ENCODE measurements around the gene INPP5F. TPM values are rescaled to one million over a fixed set of nuclear protein-coding genes. Genes with fewer than 3 reads are reported as not detected.

Gene INPP5F
- total RNA-seq, 1 donor from 2014 or later = 5.1 TPM

DNA sequence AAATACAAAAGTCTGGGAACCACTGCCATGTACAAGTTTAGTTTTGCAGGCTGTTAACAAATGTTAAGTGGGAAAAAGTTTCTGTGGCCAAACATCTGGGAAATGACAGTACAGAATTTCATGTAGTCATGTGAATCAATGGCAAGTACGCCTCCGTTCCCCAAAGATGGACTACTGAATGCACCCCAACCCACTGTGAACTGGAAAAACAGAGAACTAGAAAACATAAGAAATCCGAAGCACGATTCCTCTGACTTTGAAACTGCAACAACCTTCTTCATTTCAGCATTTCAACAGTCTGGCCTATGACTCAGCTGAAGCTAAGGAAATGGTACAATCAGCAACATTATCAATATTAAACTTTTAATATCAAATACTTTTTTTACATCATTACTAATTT lies 105.0 kb downstream of the INPP5F start:
- intact Hi-C loops (cut with DNase I) = no loop called here
- H3K4me3 ChIP-seq = no peak overlapping the region
- no peak for DNase-seq (ENCODE audit: low spot score in 2 of 2)
- H3K27me3 ChIP-seq = no peaks in the 10 kb centered on the region
- no peak overlapping the region for H3K27ac ChIP-seq
- peaks cover 57 to 81% of the 10 kb centered on the region in 2 donors for H3K36me3 ChIP-seq
- no peaks in the 10 kb centered on the region for H3K9me3 ChIP-seq
- TF ChIP-seq, protein P1, sequence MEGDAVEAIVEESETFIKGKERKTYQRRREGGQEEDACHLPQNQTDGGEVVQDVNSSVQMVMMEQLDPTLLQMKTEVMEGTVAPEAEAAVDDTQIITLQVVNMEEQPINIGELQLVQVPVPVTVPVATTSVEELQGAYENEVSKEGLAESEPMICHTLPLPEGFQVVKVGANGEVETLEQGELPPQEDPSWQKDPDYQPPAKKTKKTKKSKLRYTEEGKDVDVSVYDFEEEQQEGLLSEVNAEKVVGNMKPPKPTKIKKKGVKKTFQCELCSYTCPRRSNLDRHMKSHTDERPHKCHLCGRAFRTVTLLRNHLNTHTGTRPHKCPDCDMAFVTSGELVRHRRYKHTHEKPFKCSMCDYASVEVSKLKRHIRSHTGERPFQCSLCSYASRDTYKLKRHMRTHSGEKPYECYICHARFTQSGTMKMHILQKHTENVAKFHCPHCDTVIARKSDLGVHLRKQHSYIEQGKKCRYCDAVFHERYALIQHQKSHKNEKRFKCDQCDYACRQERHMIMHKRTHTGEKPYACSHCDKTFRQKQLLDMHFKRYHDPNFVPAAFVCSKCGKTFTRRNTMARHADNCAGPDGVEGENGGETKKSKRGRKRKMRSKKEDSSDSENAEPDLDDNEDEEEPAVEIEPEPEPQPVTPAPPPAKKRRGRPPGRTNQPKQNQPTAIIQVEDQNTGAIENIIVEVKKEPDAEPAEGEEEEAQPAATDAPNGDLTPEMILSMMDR (IDR thresholded peaks at IDR 0.05) = no peak
- H3K4me1 ChIP-seq = no peaks in the 10 kb centered on the region

DNA sequence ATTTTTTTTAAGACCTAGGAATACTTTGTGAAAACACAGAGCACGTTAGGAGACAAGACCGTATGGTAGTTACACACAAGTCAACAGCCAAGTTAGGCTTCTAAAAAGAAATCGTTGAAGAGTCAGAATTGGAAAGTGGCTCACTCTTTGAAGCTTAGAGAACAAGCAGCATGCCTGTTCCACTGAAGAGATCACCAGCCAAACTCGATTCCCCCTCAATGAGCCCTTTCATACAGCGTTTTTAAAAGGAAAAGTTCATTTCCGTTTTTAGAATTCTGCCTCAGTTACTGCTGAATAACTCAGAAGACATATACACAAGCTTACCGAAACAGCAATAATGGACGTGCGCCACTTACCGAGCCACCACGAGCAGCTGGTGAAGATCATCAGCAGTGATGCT lies 105.8 kb downstream of the INPP5F start:
- intact Hi-C loops (cut with DNase I) = no loop called here
- Histone ChIP-seq H3K27ac (no peak overlapping the region), H3K36me3 (peaks cover 61 to 89% of the 10 kb centered on the region in 2 donors), H3K4me3 (no peak overlapping the region), H3K4me1 (no peaks in the 10 kb centered on the region), H3K27me3 (no peaks in the 10 kb centered on the region), H3K9me3 (no peaks in the 10 kb centered on the region)
- no peak for DNase-seq (ENCODE audit: low spot score in 2 of 2)
- TF ChIP-seq, protein P1 (IDR thresholded peaks at IDR 0.05) = no peak

DNA sequence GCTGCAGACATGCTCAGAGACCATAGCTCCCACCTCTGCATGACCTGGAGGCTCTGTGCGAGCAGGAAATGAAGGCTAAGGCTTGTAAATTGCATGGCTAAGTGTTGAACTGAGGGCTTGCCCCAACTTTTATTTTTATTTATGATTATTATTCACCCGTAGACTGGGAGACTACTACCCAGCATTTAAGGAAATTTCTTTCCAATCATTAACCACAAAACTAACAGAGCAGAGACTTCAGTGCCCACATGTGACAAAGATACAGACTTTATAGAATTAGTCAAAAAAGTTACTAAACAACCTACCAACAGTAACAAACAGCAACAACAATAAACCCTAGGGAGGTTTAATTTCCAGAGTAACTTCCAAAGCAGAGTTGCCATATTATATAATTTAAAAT lies 107.1 kb downstream of the INPP5F start:
- intact Hi-C loops (cut with DNase I) = no loop called here
- Histone ChIP-seq H3K9me3 (no peaks in the 10 kb centered on the region), H3K4me3 (no peak overlapping the region), H3K36me3 (peaks cover 57 to 90% of the 10 kb centered on the region in 2 donors), H3K27ac (peak overlapping the region in 1 of 2 donors; percentile 17), H3K4me1 (no peaks in the 10 kb centered on the region), H3K27me3 (no peaks in the 10 kb centered on the region)
- DNase-seq (ENCODE audit: low spot score in 2 of 2) = no peak
- TF ChIP-seq, protein P1 (IDR thresholded peaks at IDR 0.05) = no peak

DNA sequence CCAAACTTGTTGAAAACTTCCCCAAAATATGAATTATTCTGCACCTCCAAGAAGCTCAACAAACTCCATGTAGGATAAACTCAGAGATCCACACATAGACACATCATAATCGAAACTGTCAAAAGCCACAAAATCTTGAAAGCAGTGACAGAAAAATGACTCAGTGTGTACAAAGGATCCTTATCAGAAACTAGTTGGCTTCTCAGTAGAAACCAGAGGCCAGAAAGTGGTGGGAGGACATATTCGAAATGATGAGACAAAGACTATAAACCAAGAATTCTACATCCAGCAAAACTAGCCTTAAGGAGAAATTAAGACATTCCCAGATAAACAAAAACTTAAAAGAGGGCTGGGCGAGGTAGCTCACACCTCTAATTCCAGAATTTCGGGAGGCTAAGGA lies 108.3 kb downstream of the INPP5F start:
- Histone ChIP-seq H3K27me3 (no peaks in the 10 kb centered on the region), H3K9me3 (no peaks in the 10 kb centered on the region), H3K27ac (no peak overlapping the region), H3K4me3 (no peak overlapping the region), H3K36me3 (peaks cover 66 to 90% of the 10 kb centered on the region in 2 donors), H3K4me1 (no peaks in the 10 kb centered on the region)
- TF ChIP-seq, protein P1 (IDR thresholded peaks at IDR 0.05) = no peak
- no peak for DNase-seq (ENCODE audit: low spot score in 2 of 2)
- intact Hi-C loops (cut with DNase I) = no loop called here

DNA sequence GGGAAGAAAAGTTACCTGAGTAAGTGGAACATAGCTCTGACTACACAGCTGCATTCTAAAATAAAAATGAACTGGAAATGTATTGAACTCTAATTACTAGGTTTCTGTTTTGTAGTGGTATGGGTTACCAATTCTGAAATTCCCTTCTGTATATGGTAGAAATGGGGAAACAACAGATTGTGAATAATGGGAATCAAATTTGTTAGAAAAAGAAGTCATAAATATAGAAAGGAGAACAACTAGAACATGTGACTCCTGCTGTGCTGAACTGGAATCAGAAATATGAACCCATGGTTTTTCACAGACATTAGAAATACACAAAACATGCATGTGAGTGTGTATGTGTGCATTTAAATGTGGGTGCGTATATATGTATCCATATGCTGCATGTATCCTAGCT lies 119.8 kb downstream of the INPP5F start:
- Histone ChIP-seq H3K27me3 (no peaks in the 10 kb centered on the region), H3K36me3 (peaks cover 71 to 78% of the 10 kb centered on the region in 2 donors), H3K27ac (no peak overlapping the region), H3K9me3 (no peaks in the 10 kb centered on the region), H3K4me3 (no peak overlapping the region), H3K4me1 (no peaks in the 10 kb centered on the region)
- no peak for DNase-seq (ENCODE audit: low spot score in 2 of 2)
- intact Hi-C loops (cut with DNase I) = no loop called here
- TF ChIP-seq, protein P1 (IDR thresholded peaks at IDR 0.05) = no peak

Data from ascending aorta (tissue), 2 donors.